ENCODE data around the gene CEP95. TPM values are rescaled to one million over a fixed set of nuclear protein-coding genes. Genes with fewer than 3 reads are reported as not detected.

Gene CEP95
- polyA plus RNA-seq, 2 of the 4 experiments (the other 2 are of a cell fraction) = 30.0 to 73.0 TPM

DNA sequence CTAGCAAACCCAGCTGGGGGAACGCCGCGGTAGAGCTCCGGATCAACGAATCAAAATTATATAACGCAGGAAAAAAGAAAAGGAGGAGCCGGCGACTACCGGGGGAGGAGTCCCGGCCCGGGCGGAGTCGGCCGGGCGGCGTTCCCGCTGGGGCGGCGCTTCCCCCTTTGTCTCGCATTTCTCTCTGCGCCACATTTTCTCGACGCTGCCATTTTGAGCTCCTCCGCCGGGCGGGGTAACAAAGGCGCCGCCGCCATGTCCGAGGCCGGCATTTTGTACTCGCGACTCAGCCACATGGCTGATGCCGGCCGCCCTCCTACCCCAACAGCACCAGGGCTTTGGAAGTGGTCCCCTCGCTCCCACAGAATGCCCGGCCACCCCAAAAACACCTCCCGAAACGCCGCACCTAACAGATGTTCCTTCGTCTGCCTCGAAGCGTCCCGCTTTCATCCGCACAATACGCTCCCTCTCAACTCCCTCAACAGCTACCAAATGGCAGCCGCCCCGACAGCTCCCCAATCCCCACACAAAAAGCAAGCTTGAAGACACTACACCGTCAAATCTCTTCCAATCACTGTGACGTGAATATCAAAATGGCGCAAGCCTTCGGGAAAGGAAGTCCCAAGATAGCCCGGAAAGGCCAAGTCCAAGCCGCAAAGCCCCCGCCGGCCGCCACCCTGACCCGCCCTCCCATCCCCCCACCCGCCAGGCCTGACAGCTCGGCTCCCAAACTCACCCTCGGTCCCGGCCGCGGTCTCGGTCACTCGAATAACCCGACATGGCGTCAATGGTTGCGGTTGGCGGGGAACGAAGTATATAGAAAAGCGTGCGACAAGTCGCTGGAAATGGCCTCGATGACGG, 1.2 kb upstream of the CEP95 start (continued):
- TF ChIP-seq, protein P1, sequence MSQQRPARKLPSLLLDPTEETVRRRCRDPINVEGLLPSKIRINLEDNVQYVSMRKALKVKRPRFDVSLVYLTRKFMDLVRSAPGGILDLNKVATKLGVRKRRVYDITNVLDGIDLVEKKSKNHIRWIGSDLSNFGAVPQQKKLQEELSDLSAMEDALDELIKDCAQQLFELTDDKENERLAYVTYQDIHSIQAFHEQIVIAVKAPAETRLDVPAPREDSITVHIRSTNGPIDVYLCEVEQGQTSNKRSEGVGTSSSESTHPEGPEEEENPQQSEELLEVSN (IDR thresholded peaks at IDR 0.05; ENCODE audit: borderline replicate concordance, low read depth) = no peak
- no peak for TF ChIP-seq NR3C1 (IDR thresholded peaks at IDR 0.05)
- TF ChIP-seq RNF2 (IDR thresholded peaks at IDR 0.05; ENCODE audit: borderline replicate concordance, low read depth) = no peak
- TF ChIP-seq ZNF302 (CRISPR knock-in tag; IDR thresholded peaks at IDR 0.05) = no peak

DNA sequence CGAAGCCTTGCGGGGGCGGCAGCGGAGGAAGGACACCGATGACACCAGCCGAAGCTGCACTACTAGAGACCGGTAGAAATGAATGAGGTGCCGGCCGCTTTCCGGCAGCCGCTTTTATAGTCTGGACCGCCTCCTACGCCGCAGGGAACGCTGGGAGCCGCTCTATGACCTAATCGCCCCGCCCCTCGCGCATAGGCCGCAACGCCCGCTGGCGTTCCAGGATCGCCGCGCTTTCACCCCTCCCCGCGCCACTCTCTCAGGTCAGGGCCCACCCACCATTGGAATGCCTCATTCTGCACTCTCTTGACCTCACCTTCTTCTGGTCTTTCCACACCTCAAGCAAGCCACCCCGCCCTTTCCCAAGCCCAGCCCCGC, 589 bp upstream of the CEP95 start, which contains the start of gene DDX5:
DDX5 (minus strand) TSS at position 89 of the 375 bp plus-strand sequence. CDS start 170 bp downstream, outside the sequence.
- peak; percentile 70 to 76 for ATAC-seq
- FAIRE-seq = no peak
- peak; percentile 97 to 99 for DNase-seq (ENCODE audit: low read depth in 1 of 2, low spot score in 1 of 2)
- TF ChIP-seq CHD2 (IDR thresholded peaks at IDR 0.05; ENCODE audit: low read length, partially characterized antibody) = no peak
- TF ChIP-seq, protein P2, sequence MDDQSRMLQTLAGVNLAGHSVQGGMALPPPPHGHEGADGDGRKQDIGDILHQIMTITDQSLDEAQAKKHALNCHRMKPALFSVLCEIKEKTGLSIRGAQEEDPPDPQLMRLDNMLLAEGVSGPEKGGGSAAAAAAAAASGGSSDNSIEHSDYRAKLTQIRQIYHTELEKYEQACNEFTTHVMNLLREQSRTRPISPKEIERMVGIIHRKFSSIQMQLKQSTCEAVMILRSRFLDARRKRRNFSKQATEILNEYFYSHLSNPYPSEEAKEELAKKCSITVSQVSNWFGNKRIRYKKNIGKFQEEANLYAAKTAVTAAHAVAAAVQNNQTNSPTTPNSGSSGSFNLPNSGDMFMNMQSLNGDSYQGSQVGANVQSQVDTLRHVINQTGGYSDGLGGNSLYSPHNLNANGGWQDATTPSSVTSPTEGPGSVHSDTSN (IDR thresholded peaks at IDR 0.05) = peak; percentile 78
- TF ChIP-seq GATA3 (IDR thresholded peaks at IDR 0.05; ENCODE audit: borderline replicate concordance) = peak; percentile 28; the same call in 1 of the 2 replicates
- TF ChIP-seq, protein P3, sequence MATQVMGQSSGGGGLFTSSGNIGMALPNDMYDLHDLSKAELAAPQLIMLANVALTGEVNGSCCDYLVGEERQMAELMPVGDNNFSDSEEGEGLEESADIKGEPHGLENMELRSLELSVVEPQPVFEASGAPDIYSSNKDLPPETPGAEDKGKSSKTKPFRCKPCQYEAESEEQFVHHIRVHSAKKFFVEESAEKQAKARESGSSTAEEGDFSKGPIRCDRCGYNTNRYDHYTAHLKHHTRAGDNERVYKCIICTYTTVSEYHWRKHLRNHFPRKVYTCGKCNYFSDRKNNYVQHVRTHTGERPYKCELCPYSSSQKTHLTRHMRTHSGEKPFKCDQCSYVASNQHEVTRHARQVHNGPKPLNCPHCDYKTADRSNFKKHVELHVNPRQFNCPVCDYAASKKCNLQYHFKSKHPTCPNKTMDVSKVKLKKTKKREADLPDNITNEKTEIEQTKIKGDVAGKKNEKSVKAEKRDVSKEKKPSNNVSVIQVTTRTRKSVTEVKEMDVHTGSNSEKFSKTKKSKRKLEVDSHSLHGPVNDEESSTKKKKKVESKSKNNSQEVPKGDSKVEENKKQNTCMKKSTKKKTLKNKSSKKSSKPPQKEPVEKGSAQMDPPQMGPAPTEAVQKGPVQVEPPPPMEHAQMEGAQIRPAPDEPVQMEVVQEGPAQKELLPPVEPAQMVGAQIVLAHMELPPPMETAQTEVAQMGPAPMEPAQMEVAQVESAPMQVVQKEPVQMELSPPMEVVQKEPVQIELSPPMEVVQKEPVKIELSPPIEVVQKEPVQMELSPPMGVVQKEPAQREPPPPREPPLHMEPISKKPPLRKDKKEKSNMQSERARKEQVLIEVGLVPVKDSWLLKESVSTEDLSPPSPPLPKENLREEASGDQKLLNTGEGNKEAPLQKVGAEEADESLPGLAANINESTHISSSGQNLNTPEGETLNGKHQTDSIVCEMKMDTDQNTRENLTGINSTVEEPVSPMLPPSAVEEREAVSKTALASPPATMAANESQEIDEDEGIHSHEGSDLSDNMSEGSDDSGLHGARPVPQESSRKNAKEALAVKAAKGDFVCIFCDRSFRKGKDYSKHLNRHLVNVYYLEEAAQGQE (IDR thresholded peaks at IDR 0.05) = 0 out of 2 replicates have a peak, but pooled peaks have one; percentile 18
- peak; percentile 100 for TF ChIP-seq POLR2A (IDR thresholded peaks at IDR 0.05; ENCODE audit: low read length)
- TF ChIP-seq FOSL2 (IDR thresholded peaks at IDR 0.05) = no peak
- TF ChIP-seq FOSL2 (CRISPR knock-in tag; IDR thresholded peaks at IDR 0.05) = peak; percentile 37; the same call in 1 of the 2 replicates
- TF ChIP-seq MYC (IDR thresholded peaks at IDR 0.05; ENCODE audit: borderline replicate concordance, low read length) = peak; percentile 83
- peak; percentile 94 to 98 for TF ChIP-seq JUN (IDR thresholded peaks at IDR 0.05)
- no peak for TF ChIP-seq ESRRA (IDR thresholded peaks at IDR 0.05; ENCODE audit: borderline replicate concordance, low read length)
- peak; percentile 19 to 59; a peak in 1 of 4 replicates for TF ChIP-seq CEBPB (IDR thresholded peaks at IDR 0.05)
- no peak for TF ChIP-seq FOXS1 (CRISPR knock-in tag; IDR thresholded peaks at IDR 0.05)
- peak; percentile 87; the same call in 1 of the 2 replicates for TF ChIP-seq TFCP2L1 (CRISPR knock-in tag; IDR thresholded peaks at IDR 0.05)
- peak; percentile 87; the same call in 1 of the 2 replicates for TF ChIP-seq MAZ (IDR thresholded peaks at IDR 0.05; ENCODE audit: borderline replicate concordance, low read depth, low read length)
- TF ChIP-seq POLR2AphosphoS2 (conservative IDR thresholded peaks at IDR 0.05; ENCODE audit: low read length) = 0 out of 2 replicates have a peak, but pooled peaks have one; percentile 28
- TF ChIP-seq HEYL (CRISPR knock-in tag; IDR thresholded peaks at IDR 0.05) = no peak
- TF ChIP-seq, protein P4, sequence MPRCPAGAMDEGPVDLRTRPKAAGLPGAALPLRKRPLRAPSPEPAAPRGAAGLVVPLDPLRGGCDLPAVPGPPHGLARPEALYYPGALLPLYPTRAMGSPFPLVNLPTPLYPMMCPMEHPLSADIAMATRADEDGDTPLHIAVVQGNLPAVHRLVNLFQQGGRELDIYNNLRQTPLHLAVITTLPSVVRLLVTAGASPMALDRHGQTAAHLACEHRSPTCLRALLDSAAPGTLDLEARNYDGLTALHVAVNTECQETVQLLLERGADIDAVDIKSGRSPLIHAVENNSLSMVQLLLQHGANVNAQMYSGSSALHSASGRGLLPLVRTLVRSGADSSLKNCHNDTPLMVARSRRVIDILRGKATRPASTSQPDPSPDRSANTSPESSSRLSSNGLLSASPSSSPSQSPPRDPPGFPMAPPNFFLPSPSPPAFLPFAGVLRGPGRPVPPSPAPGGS (IDR thresholded peaks at IDR 0.05) = peak; percentile 99
- 0 out of 2 replicates have a peak, but pooled peaks have one; percentile 32 for TF ChIP-seq HOXB5 (CRISPR knock-in tag; IDR thresholded peaks at IDR 0.05)
- TF ChIP-seq TP53 (CRISPR knock-in tag; IDR thresholded peaks at IDR 0.05) = peak; percentile 45; the same call in 1 of the 2 replicates
- Histone ChIP-seq H3K4me1 (peaks cover 40% of the 10 kb centered on the region), H3K4me2 (peak within 1 kb of the TSS; percentile 94), H3K4me3 (peak within 1 kb of the TSS; percentile 91), H3K9me3 (no peaks in the 10 kb centered on the region), H3K27ac (peak within 1 kb of the TSS; percentile 96 to 97)
- under 1% methylated on average over 30 of the region's 31 CpGs for WGBS (ENCODE audit: missing lambda C conversion rate)
- ChIA-PET CTCF (interaction anchor here (0.6 to 4.9 kb wide), 15 partner anchors 10 to 203 kb away, joined by 3 to 42 read pairs (median 4); partner anchors contain the start of gene POLG2), POLR2A (interaction anchor here (0.6 to 4.2 kb wide), 37 partner anchors 9 to 663 kb away, joined by 3 to 132 read pairs (median 5); partner anchors contain the start of genes MILR1, POLG2 and SMURF2)

All from A549 (cell line).